Activated CD4-positive, alpha-beta memory T cell treated with anti-CD3 and anti-CD28 coated beads, Interleukin-2, amount 10 ng/mL, durations not matched to agents 7 days and 5 days (primary cell): ENCODE data around the gene GABARAPL2. TPM values are rescaled to one million over a fixed set of nuclear protein-coding genes. Genes with fewer than 3 reads are reported as not detected.
A peak's percentile ranks its signal among the peaks of the same experiment; 100 is the strongest.

Source experiments
- CTCF ChIA-PET: fragments of 350-600 bp; sonication (Branson Sonifier 250); formaldehyde crosslinking; loops from one replicate; lab custom pipeline; 2021; ENCODE audit warnings: antibody characterized with exemption, inconsistent platforms; lab: Charles Lee
- POLR2A ChIA-PET: fragments of 350-600 bp; sonication (Branson Sonifier 250); formaldehyde crosslinking; loops from one replicate; lab custom pipeline; 2021; ENCODE audit warnings: antibody characterized with exemption; lab: Charles Lee
- DNase-seq: peaks from one replicate; pipeline ENCODE4 v3.0.0-alpha.2; 2020
- H3K27ac Mint-ChIP-seq: one replicate; pipeline ENCODE4 v1.8.0; 2021; ENCODE audit warnings: mild to moderate bottlenecking, mixed read lengths
- H3K27me3 Mint-ChIP-seq: one replicate; pipeline ENCODE4 v1.8.0; 2021; ENCODE audit warnings: mixed read lengths
- H3K36me3 Mint-ChIP-seq: one replicate; pipeline ENCODE4 v1.8.0; 2021; ENCODE audit warnings: low read depth, mixed read lengths
- H3K4me1 Mint-ChIP-seq: one replicate; pipeline ENCODE4 v1.8.0; 2021; ENCODE audit warnings: mixed read lengths
- H3K4me3 Mint-ChIP-seq: one replicate; pipeline ENCODE4 v1.8.0; 2021; ENCODE audit warnings: mild to moderate bottlenecking, mixed read lengths
- H3K9me3 Mint-ChIP-seq: one replicate; pipeline ENCODE4 v1.8.0; 2021; ENCODE audit warnings: mixed read lengths
- total RNA-seq, 2 experiments: library from RNA; stranded (reverse); gene quantifications; one replicate each; pipeline ENCODE4 v1.2.3, GENCODE V29; 2021

GABARAPL2 gene
- total RNA-seq, 2 experiments from 2014 or later = 84.9 to 86.2 TPM

DNA sequence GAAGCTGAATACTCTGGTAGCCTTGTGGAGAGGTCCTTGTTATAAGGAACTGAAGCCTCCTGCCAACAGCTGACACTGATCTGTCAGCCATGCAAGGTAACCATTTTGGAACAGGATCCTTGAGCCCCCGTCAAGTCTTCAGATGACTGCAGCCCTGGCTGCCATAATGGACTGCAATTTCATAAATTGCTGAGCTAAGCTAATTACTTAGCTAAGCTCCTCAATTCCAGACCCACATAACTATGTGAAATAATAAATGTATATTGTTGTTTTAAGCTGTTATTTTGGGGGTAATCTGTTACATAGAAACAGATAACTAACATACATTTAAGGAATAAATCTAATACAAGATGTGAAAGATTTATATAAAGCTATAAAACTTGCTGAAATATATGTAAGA, 40.3 kb downstream of the GABARAPL2 start:
- ChIA-PET POLR2A (interaction anchor here (1.1 to 1.4 kb wide), 2 partner anchors 9 to 16 kb away, joined by 3 to 5 read pairs; partner anchors contain the start of gene ADAT1), CTCF (interaction anchor here (0.8 to 1.8 kb wide), 6 partner anchors 9 to 141 kb away, joined by 3 to 6 read pairs (median 4); no protein-coding TSS in a partner anchor)
- Mint-ChIP-seq H3K4me1 (no peaks in the 10 kb centered on the region), H3K9me3 (peaks cover 13% of the 10 kb centered on the region), H3K27ac (no peak overlapping the region), H3K27me3 (no peaks in the 10 kb centered on the region), H3K36me3 (peaks cover 60% of the 10 kb centered on the region), H3K4me3 (no peak overlapping the region)
- DNase-seq = no peak

DNA sequence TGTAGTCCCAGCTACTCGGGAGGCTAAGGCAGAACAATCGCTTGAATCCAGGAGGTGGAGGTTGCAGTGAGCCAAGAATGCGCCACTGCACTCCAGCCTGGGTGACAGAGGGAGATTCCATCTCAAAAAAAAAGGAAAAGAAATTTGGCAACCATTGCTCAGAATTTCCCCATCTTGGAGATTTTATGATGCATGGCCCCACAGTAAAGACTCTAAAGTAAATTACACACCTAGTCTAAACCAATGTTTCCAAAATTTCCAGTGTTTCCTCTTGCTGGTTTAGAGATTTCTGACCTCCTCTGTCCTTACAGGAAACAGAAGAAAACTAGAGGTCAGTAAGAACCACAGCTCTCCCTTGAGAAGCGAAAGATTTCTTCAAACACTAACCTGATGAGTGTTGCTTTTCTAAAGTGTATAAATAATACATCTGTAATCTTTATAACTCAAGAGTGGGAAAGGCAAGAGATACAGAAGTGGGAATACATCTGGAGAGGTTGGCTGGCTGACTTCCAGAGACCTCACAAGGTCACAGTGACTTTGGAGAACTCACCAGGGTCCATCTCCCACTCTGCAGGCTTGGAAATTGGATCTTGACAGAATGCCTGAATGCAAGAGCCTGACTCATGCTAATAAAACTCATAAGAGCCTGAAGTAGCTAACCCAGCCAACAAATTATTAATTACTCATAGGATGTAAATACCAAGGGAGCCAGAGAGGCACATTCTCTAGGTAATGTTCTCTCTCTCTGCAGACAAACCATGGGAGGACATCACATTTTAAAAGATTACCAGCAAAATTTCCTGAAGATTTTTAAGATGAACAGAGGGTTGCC, 48.1 kb downstream of the GABARAPL2 start:
- POLR2A ChIA-PET = interaction anchor here (1.1 kb wide), 1 partner anchor 8 kb away, joined by 3 read pairs; no protein-coding TSS in a partner anchor
- H3K27me3 Mint-ChIP-seq = no peaks in the 10 kb centered on the region
- no peaks in the 10 kb centered on the region for H3K9me3 Mint-ChIP-seq
- H3K36me3 Mint-ChIP-seq = peaks cover 69% of the 10 kb centered on the region
- H3K27ac Mint-ChIP-seq = no peak overlapping the region
- no peak overlapping the region for H3K4me3 Mint-ChIP-seq
- no peak for DNase-seq
- H3K4me1 Mint-ChIP-seq = peaks cover 36% of the 10 kb centered on the region
- CTCF ChIA-PET = no interaction called here

DNA sequence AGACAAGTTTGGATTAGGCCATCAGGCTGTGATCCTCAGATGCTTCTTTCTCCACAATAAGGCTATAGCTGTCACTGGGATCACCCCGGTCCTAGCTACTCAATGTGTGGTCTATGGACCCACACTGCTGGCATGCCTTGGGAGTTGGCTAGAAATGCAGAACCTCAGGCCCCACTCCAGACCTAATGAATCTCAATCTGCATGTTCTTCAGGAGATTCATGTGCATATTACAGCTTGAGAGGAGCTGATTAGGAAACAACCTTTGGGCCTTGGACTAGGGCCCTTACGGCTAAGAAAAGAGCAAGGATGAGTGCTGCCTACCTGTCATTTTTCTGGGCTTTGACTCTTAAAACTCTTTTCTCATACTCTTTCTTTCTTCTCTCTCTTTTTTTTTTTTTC, 49.4 kb downstream of the GABARAPL2 start:
- H3K9me3 Mint-ChIP-seq = no peaks in the 10 kb centered on the region
- peaks cover 68% of the 10 kb centered on the region for H3K36me3 Mint-ChIP-seq
- peak overlapping the region; percentile 89 for H3K27ac Mint-ChIP-seq
- no peak overlapping the region for H3K4me3 Mint-ChIP-seq
- no peak for DNase-seq
- ChIA-PET CTCF (interaction anchor here (0.8 to 1.2 kb wide), 4 partner anchors 9 to 98 kb away, joined by 3 to 7 read pairs (median 4); partner anchors contain the start of genes KARS1 and TERF2IP), POLR2A (interaction anchor here (1.1 kb wide), 4 partner anchors 9 to 49 kb away, joined by 3 to 6 read pairs (median 4); partner anchors contain the start of genes GABARAPL2, KARS1 and TERF2IP)
- peaks cover 44% of the 10 kb centered on the region for H3K4me1 Mint-ChIP-seq
- no peaks in the 10 kb centered on the region for H3K27me3 Mint-ChIP-seq

DNA sequence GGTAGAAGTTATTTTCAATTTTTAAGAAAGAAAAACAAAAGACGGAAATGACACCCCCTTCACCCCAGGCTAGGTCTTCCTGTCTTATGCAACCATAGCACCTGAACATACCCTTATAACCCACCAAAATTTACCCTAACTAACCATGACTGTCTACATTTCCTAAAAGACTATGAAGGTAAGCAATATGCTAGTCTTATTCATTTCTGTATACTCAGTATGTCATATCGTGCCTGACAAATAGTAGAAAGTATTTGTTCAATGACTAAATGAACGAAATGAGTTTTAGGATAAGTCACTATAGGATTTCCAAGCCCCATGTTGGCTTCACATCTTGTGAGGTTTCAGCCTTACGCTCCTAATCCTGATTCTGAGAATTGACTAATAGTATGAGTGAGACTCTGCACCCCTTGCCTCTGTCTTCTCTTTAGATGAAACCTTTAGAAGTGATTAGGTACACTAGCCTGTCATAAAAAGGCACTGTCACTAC, 50.4 kb downstream of the GABARAPL2 start:
- Mint-ChIP-seq H3K4me3 (peak overlapping the region; percentile 26), H3K27ac (peak overlapping the region; percentile 89), H3K9me3 (no peaks in the 10 kb centered on the region), H3K27me3 (no peaks in the 10 kb centered on the region), H3K4me1 (peaks cover 53% of the 10 kb centered on the region), H3K36me3 (peaks cover 66% of the 10 kb centered on the region)
- no peak for DNase-seq
- CTCF ChIA-PET = interaction anchor here (0.8 to 0.9 kb wide), 2 partner anchors 17 to 31 kb away, joined by 3 read pairs; partner anchors contain the start of genes KARS1 and TERF2IP
- POLR2A ChIA-PET = interaction anchor here (1.1 kb wide), 2 partner anchors 31 to 32 kb away, joined by 4 to 6 read pairs; partner anchors contain the start of genes KARS1 and TERF2IP

DNA sequence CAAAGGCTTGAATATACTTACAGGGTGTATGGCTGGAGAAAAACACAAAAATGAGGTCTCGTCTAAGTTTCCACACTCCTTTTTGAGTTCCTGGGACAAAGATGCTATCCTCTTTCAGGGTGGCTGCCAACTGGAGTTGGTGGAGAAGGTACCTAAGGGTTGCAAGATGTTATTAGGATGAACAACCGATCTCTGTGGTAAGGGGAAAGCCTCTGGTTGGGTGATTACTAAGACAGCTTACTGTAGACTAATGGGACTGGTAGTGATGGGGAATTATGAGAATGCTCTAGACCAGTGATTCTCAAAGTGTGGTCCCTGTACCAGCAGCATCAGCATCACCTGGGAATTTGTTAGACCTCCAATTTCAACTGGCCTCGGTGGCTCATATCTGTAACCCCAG, 50.9 kb downstream of the GABARAPL2 start:
- Mint-ChIP-seq H3K27ac (peak overlapping the region; percentile 89), H3K4me1 (peaks cover 59% of the 10 kb centered on the region), H3K27me3 (no peaks in the 10 kb centered on the region), H3K4me3 (no peak overlapping the region), H3K36me3 (peaks cover 64% of the 10 kb centered on the region), H3K9me3 (no peaks in the 10 kb centered on the region)
- ChIA-PET POLR2A (interaction anchor here (7.3 kb wide), 1 partner anchor 31 kb away, joined by 184 read pairs; the partner anchor contains the start of genes KARS1 and TERF2IP), CTCF (interaction anchor here (0.8 to 1.4 kb wide), 2 partner anchors 17 to 147 kb away, joined by 3 read pairs; no protein-coding TSS in a partner anchor)
- DNase-seq = no peak

DNA sequence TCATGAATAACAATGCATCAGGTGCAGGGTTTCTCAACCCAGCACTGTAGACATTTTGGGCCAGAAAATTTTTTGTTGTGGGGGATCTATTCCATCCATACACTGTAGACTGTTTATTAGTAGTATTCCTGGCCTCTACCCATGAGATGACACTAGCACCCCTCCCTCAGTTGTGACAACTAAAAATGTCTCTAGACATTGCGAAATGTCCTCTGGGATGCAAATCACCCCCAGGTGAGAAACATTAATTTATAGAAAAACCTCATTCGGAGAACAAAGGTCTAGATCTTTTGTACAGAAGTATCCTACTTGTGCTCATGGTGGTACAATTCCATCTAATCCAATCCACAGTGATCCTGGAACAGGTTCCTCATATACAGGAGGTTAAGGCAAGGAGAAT, 52.6 kb downstream of the GABARAPL2 start:
- Mint-ChIP-seq H3K36me3 (peaks cover 52% of the 10 kb centered on the region), H3K27me3 (no peaks in the 10 kb centered on the region), H3K4me3 (no peak overlapping the region), H3K9me3 (no peaks in the 10 kb centered on the region), H3K27ac (no peak overlapping the region), H3K4me1 (peaks cover 66% of the 10 kb centered on the region)
- ChIA-PET CTCF (interaction anchor here (2.1 kb wide), 1 partner anchor 102 kb away, joined by 6 read pairs; no protein-coding TSS in a partner anchor), POLR2A (interaction anchor here (7.3 kb wide), 1 partner anchor 30 kb away, joined by 184 read pairs; the partner anchor contains the start of genes KARS1 and TERF2IP)
- DNase-seq = no peak

DNA sequence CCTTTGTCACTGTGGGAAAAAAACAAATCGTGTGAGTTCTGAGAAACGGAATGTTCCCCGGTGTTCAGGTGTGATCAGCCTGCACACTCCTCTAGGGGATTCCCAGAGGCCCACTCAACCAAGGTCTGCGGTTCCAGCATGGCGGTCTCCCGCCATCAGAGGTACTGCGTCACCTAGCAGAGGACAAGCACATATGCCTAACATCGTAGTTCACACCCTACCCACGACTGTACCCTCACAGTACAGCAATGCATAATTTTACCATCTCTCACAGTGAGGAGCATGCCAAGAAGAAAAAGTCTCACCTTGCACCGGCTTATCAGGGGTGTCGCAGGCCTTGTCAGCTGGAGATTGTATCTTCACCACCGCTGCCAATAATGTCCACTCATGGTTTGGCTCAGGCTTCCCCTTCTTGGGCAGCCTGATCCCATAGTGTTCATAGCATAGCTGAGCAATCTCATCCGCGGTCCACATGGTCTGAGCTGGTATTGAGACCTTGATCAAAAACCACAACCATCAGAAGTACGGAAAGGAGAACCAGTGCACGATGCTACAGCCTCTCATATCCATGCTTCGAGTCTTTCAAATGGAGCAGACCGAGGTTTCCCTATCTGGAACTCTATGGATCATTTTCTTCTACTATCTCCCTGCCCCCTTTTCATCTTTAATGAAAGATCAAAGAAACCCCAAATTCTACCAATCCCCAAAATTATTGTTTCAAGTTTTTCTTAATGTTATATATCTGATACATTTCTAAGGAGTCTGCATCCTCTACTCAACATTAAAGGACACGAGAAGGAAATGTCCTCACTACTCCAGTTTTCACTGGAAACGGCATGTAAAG, 54.4 kb downstream of the GABARAPL2 start:
- ChIA-PET CTCF (interaction anchor here (1.1 to 3.5 kb wide), 9 partner anchors 14 to 421 kb away, joined by 3 to 30 read pairs (median 6); partner anchors contain the start of genes KARS1, TERF2IP and TMEM170A), POLR2A (interaction anchor here (1.3 to 7.3 kb wide), 5 partner anchors 20 to 64 kb away, joined by 3 to 184 read pairs (median 20); partner anchors contain the start of genes GABARAPL2, KARS1, TERF2IP and TMEM231)
- Mint-ChIP-seq H3K4me3 (peak overlapping the region; percentile 22), H3K27me3 (no peaks in the 10 kb centered on the region), H3K36me3 (peaks cover 45% of the 10 kb centered on the region), H3K9me3 (no peaks in the 10 kb centered on the region), H3K4me1 (peaks cover 66% of the 10 kb centered on the region), H3K27ac (peak overlapping the region; percentile 94)
- DNase-seq = peak; percentile 47

DNA sequence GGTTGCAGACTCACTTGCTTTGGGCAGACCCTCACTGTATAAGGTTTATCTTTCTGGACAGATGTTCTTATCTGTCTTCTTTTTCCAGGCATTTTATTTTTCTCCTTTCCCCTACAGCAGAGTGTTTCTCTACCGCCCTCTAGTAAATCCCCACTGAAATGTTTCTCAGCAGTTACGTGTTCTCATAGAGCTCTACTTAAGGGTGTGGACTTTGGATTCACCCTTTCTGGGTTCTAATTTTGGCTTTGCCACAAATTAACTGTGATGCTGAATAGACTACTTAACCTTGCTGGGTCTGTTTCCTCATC, 54.9 kb downstream of the GABARAPL2 start:
- H3K36me3 Mint-ChIP-seq = peaks cover 45% of the 10 kb centered on the region
- H3K4me1 Mint-ChIP-seq = peaks cover 67% of the 10 kb centered on the region
- peak overlapping the region; percentile 18 for H3K4me3 Mint-ChIP-seq
- H3K27ac Mint-ChIP-seq = peak overlapping the region; percentile 94
- no peaks in the 10 kb centered on the region for H3K9me3 Mint-ChIP-seq
- ChIA-PET CTCF (interaction anchor here (0.7 to 3.5 kb wide), 13 partner anchors 15 to 422 kb away, joined by 3 to 30 read pairs (median 4); partner anchors contain the start of genes GABARAPL2, KARS1, TERF2IP and TMEM170A), POLR2A (interaction anchor here (1.1 to 7.3 kb wide), 7 partner anchors 10 to 64 kb away, joined by 3 to 184 read pairs (median 20); partner anchors contain the start of genes GABARAPL2, KARS1, TERF2IP and TMEM231)
- H3K27me3 Mint-ChIP-seq = no peaks in the 10 kb centered on the region
- no peak for DNase-seq

DNA sequence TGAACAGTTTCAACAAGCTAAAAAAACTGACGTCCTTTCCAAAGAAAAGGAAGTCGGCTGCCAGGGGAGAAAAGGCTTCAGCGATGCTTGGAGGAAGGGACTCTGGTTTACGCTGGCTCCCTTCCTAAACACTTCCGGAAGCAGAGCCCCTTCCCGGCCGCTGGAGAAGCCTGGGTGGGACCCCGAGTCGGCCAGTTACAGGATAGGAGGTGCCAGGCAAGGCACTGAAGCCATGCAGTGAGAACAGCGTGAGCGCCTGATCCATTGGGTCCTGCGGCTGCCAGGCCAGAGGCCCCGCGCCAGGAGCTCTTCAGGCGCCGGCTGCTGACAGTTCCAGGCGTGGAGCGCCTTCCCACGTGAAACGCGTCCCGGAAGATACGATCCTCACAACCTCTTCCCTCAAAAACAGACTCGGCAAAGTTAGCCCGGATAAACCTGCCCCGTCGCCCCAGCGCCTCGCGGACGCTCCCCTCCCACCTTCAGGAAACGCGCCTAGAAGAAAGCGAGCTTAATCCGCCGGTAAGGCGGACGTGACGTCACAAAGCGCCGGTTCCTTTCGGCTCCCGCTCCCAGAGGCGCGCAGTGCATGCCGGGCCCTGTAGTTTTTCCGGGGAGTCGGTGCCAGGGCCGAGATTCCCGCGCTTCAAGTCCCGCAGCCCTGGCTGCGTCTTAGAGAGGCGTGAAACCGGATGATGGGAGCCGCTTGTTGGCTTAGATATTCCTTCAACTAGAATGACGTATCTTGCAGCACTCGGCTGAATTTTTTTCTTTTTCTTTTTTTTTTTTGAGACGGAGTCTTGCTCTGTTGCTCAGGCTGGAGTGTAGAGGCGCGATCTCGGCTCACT, 56.8 kb downstream of the GABARAPL2 start, which contains the start of gene ADAT1:
Gene ADAT1 (minus strand): TSS at position 521 of the 845 bp plus-strand sequence. CDS start 2,482 bp downstream, outside the sequence.
- CTCF ChIA-PET = interaction anchor here (0.7 to 3.5 kb wide), 12 partner anchors 8 to 189 kb away, joined by 3 to 30 read pairs (median 4); partner anchors contain the start of genes CFDP1, GABARAPL2, KARS1 and TERF2IP
- no peaks in the 10 kb centered on the region for H3K27me3 Mint-ChIP-seq

DNA sequence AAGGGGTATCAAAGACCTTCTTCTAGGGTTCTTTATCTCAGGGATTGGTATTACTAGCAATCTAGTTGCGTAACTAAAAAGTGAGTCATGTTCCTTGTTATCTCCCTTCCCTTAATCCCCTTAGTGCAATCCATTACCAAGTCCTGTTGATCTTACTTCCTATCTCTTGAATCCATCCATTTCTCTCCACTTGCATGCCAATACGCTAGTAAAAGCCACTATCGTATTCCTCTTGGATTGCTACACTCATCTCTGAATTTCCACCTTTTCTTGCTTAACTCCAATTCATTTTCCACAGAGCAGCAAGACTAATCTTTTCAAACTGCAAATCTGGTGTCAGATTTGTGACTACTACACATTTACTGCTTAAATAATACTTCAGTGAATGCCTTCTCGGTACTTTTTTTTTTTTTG, 58.7 kb downstream of the GABARAPL2 start:
- ChIA-PET POLR2A (interaction anchor here (2.1 kb wide), 1 partner anchor 23 kb away, joined by 19 read pairs; the partner anchor contains the start of genes KARS1 and TERF2IP), CTCF (no interaction called here)
- H3K27ac Mint-ChIP-seq = no peak overlapping the region
- peaks cover 58% of the 10 kb centered on the region for H3K36me3 Mint-ChIP-seq
- no peaks in the 10 kb centered on the region for H3K9me3 Mint-ChIP-seq
- no peak for DNase-seq
- H3K4me1 Mint-ChIP-seq = peaks cover 77% of the 10 kb centered on the region
- H3K4me3 Mint-ChIP-seq = no peak overlapping the region
- no peaks in the 10 kb centered on the region for H3K27me3 Mint-ChIP-seq

More for the DNA sequence above, 56.8 kb downstream of the GABARAPL2 start, which contains the start of gene ADAT1:
- Mint-ChIP-seq H3K36me3 (peaks cover 52% of the 10 kb centered on the region), H3K4me1 (peaks cover 69% of the 10 kb centered on the region), H3K4me3 (peak within 1 kb of the TSS; percentile 92), H3K27ac (peak within 1 kb of the TSS; percentile 94), H3K9me3 (no peaks in the 10 kb centered on the region)
- DNase-seq = peak; percentile 99
- POLR2A ChIA-PET = interaction anchor here (0.6 to 7.3 kb wide), 22 partner anchors 8 to 1568 kb away, joined by 3 to 184 read pairs (median 5); partner anchors contain the start of genes CFDP1, GABARAPL2, KARS1 and MON1B

DNA sequence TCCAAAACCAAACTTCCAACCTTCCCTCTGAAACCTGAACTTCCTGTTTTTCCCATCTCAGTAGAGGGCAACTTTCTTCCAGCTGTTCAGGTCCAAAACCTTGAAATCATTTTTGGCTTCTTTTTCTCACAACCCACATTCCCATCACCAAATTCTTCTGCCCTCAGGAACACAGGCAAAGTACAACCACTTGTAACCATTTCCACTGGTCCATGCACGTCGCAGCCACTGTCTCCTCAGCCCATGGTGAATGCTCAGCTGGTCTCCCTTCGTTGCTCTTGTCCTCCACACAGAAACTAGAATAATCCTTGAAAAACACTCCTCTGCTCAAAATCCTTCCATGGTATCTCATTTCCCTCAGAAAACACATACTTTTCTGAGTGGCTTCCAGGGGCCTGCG, 60.6 kb downstream of the GABARAPL2 start:
- Mint-ChIP-seq H3K36me3 (peaks cover 67% of the 10 kb centered on the region), H3K27me3 (no peaks in the 10 kb centered on the region), H3K9me3 (no peaks in the 10 kb centered on the region), H3K27ac (peak overlapping the region; percentile 86), H3K4me3 (no peak overlapping the region), H3K4me1 (peaks cover 60% of the 10 kb centered on the region)
- DNase-seq = no peak
- CTCF ChIA-PET = no interaction called here
- POLR2A ChIA-PET = interaction anchor here (1.2 to 2.1 kb wide), 2 partner anchors 16 to 21 kb away, joined by 4 to 19 read pairs; partner anchors contain the start of genes KARS1 and TERF2IP
